Measurements from ENCODE around the gene TREM1. TPM values are rescaled to one million over a fixed set of nuclear protein-coding genes. Genes with fewer than 3 reads are reported as not detected.
"Not testable (repeated sequence)": the region's sequence is repeated elsewhere in the genome, so short reads cannot be mapped to it uniquely, and the experiment has no call there.

Gene TREM1
- polyA plus RNA-seq, 1 experiment = not detected

- ChIA-PET POLR2A (no interaction called here), CTCF (interaction anchor here (0.7 kb wide), 1 partner anchor 19 kb away, joined by 4 read pairs; no protein-coding TSS in a partner anchor)
- Histone ChIP-seq H3K4me3 (ENCODE audit: low read depth, low read length) (no peak overlapping the region), H3K27me3 (ENCODE audit: control insufficient read depth, insufficient read depth, low read length) (no peaks in the 10 kb centered on the region), H3K9me3 (ENCODE audit: control insufficient read depth, insufficient read depth, low read length) (no peaks in the 10 kb centered on the region), H3K27ac (ENCODE audit: low read depth, low read length) (no peak overlapping the region)
- TF ChIP-seq CTCF (IDR thresholded peaks at IDR 0.05; ENCODE audit: low read depth, low read length) = no peak
- no peak for DNase-seq (ENCODE audit: low read depth, low spot score)
Observed at GRCh38 chr6:41298785-41299502, 12.5 kb upstream of the TREM1 start.

GRCh38 chr6:41297248-41297647 is 10.8 kb upstream of the TREM1 start:
- H3K9me3 ChIP-seq (ENCODE audit: control insufficient read depth, insufficient read depth, low read length); H3K27ac ChIP-seq (ENCODE audit: low read depth, low read length); H3K4me3 ChIP-seq (ENCODE audit: low read depth, low read length); DNase-seq (ENCODE audit: low read depth, low spot score); H3K27me3 ChIP-seq (ENCODE audit: control insufficient read depth, insufficient read depth, low read length); POLR2A ChIA-PET: not testable (repeated sequence)
- CTCF ChIA-PET = interaction anchor here (1.3 kb wide), 1 partner anchor 21 kb away, joined by 3 read pairs; no protein-coding TSS in a partner anchor

GRCh38 chr6:41294214-41294872 is 7.9 kb upstream of the TREM1 start:
- Histone ChIP-seq H3K4me3 (ENCODE audit: low read depth, low read length) (no peak overlapping the region), H3K27ac (ENCODE audit: low read depth, low read length) (no peak overlapping the region), H3K27me3 (ENCODE audit: control insufficient read depth, insufficient read depth, low read length) (peaks cover 5% of the 10 kb centered on the region), H3K9me3 (ENCODE audit: control insufficient read depth, insufficient read depth, low read length) (no peaks in the 10 kb centered on the region)
- no peak for DNase-seq (ENCODE audit: low read depth, low spot score)
- ChIA-PET POLR2A (no interaction called here), CTCF (interaction anchor here (1.5 kb wide), 1 partner anchor 13 kb away, joined by 3 read pairs; no protein-coding TSS in a partner anchor)
- TF ChIP-seq CTCF (IDR thresholded peaks at IDR 0.05; ENCODE audit: low read depth, low read length) = no peak

- no peak for DNase-seq (ENCODE audit: low read depth, low spot score)
- ChIA-PET CTCF (no interaction called here), POLR2A (no interaction called here)
- TF ChIP-seq CTCF (IDR thresholded peaks at IDR 0.05; ENCODE audit: low read depth, low read length) = no peak
- no peaks in the 10 kb centered on the region for H3K9me3 ChIP-seq (ENCODE audit: control insufficient read depth, insufficient read depth, low read length)
- no peak overlapping the region for H3K4me3 ChIP-seq (ENCODE audit: low read depth, low read length)
- peaks cover 5% of the 10 kb centered on the region for H3K27me3 ChIP-seq (ENCODE audit: control insufficient read depth, insufficient read depth, low read length)
- H3K27ac ChIP-seq (ENCODE audit: low read depth, low read length) = no peak overlapping the region
Observed at GRCh38 chr6:41291717-41292116, 5.2 kb upstream of the TREM1 start.

GRCh38 chr6:41289815-41290214 is 3.3 kb upstream of the TREM1 start:
- TF ChIP-seq CTCF (IDR thresholded peaks at IDR 0.05; ENCODE audit: low read depth, low read length) = no peak
- CTCF ChIA-PET = interaction anchor here (1.2 to 1.3 kb wide), 2 partner anchors 28 to 30 kb away, joined by 3 read pairs; no protein-coding TSS in a partner anchor
- Histone ChIP-seq H3K27me3 (ENCODE audit: control insufficient read depth, insufficient read depth, low read length) (peaks cover 9% of the 10 kb centered on the region), H3K4me3 (ENCODE audit: low read depth, low read length) (no peak overlapping the region), H3K9me3 (ENCODE audit: control insufficient read depth, insufficient read depth, low read length) (no peaks in the 10 kb centered on the region), H3K27ac (ENCODE audit: low read depth, low read length) (no peak overlapping the region)
- no peak for DNase-seq (ENCODE audit: low read depth, low spot score)
- POLR2A ChIA-PET = no interaction called here

All from AG04450 (cell line).